GM18498 (cell line): ENCODE results near the gene PTPRR.
"Not testable (repeated sequence)": the region's sequence is repeated elsewhere in the genome, so short reads cannot be mapped to it uniquely, and the experiment has no call there.

Source experiments
- ATAC-seq: cut with Tn5 transposase; IDR thresholded peaks from one replicate; pipeline ENCODE4 v1.9.1; 2021; ENCODE audit warnings: mild to moderate bottlenecking, moderate library complexity; ENCODE audit not compliant: unreplicated experiment

The PTPRR gene

GRCh38 chr12:70752327-70752726, 168.2 kb downstream of the PTPRR start:
- ATAC-seq: no peak

GRCh38 chr12:70749931-70750330, 170.6 kb downstream of the PTPRR start:
- ATAC-seq: no peak

DNA sequence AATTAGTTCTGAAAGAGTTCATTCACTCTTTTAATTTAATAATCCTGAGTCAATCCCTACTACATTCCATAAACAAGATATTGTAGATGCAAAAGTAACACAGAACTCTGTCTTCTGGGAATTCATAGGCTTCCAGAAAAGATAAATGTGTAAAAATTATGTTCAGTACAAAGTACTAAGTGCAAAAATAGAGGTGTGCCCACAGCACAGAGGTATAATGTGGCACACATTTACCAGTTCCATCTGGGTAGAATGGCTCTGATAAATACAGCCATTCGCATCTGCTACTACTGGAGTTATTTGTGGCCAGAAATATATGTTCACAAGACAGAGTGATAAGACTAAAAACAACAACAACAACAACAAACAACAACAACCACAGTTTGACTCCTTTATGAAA, 171.7 kb downstream of the PTPRR start:
- no peak for ATAC-seq

GRCh38 chr12:70747445-70748260, 172.9 kb downstream of the PTPRR start:
- no peak for ATAC-seq

- no peak for ATAC-seq
These were observed 175.5 kb downstream of the PTPRR start for GRCh38 chr12:70745048-70745447.

- ATAC-seq: no peak
These were observed 176.4 kb downstream of the PTPRR start for GRCh38 chr12:70744178-70744577.

DNA sequence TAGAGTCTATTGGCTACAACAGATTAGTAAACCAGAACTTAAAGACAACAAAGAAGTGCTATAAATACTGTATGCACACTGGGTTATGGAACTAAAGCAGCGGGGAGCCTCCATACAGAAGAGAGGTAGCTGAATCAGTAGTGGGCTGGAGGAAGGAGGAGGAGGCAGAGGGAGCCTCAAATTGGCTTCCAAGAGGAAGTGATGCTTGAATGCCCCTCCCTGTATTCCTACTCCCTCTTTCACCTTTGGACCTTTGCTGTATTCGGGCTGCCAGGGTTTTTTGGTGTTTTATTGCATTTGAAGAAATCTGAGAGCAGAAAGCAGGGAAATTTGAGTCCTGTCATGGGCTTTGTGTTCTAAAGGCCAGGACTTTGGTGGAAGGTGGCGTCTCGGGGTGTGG, 179.3 kb downstream of the PTPRR start:
- ATAC-seq: no peak

DNA sequence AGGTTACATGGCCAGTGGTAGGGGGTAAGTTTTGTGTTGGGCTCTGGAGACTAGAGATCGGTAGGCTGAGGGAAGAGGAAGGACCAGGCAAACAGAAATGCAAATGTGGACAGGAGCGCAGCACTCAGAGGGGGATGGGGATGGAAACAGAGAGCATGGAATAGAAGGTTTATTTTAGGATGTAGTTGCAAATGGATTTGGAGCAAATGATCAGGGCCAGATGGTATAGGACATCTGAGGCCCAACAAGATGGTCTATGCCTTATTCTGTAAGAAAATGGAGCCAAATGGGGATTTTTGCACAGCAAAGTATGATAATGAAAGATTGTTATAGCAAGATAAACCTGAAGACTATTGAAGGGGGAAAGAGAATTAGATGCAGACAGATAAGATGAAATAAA, 180.8 kb downstream of the PTPRR start:
- no peak for ATAC-seq

DNA sequence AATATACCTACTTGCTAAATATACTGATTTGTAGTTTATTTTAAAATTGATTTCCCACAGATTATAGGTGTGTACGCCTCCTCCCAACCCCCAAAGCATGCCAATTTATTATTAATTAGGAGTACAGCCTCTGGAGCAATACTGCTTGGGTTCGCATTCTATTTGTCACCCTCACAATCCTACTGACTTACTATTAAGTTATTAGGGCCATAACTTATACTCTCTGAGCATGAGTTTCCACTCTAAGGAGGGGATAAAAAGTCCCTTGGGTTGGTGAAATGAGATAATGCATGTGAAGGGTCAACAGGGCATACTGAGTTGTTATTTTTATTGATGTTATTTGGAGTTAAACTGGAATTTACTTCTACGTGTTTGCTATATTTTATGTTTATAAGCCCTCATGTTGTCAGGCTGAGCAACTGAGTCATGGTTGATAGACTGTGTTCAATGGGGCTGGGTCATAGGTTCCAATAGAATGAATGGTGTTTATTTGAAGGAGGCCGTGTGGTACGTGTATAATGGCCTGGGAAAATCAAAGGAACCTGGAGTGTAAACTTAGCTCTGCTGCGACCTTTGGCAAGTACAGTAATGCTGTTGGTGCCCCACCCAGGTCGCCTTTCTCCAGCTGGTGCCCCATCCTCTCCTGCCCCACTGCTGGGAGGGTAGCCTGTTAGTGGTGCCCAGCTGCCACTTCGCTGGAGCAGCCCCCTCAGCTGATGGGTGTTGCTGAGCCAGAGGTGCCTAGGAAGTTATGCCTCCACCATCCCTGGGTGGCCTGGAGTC, 184.0 kb downstream of the PTPRR start:
- no peak for ATAC-seq

- ATAC-seq: not testable (repeated sequence)
These were observed 185.3 kb downstream of the PTPRR start for GRCh38 chr12:70735197-70735596.

GRCh38 chr12:70733385-70733784, 187.2 kb downstream of the PTPRR start:
- ATAC-seq: peak; percentile 89

- no peak for ATAC-seq
These were observed 188.3 kb downstream of the PTPRR start for GRCh38 chr12:70732287-70732686.

- no peak for ATAC-seq
These were observed 189.8 kb downstream of the PTPRR start for GRCh38 chr12:70730675-70731180.

GRCh38 chr12:70724444-70724843, 196.1 kb downstream of the PTPRR start:
- ATAC-seq: no peak

- no peak for ATAC-seq
These were observed 197.8 kb downstream of the PTPRR start for GRCh38 chr12:70722584-70723343.

- no peak for ATAC-seq
These were observed 198.7 kb downstream of the PTPRR start for GRCh38 chr12:70721656-70722357.

GRCh38 chr12:70721216-70721615, 199.3 kb downstream of the PTPRR start:
- no peak for ATAC-seq

DNA sequence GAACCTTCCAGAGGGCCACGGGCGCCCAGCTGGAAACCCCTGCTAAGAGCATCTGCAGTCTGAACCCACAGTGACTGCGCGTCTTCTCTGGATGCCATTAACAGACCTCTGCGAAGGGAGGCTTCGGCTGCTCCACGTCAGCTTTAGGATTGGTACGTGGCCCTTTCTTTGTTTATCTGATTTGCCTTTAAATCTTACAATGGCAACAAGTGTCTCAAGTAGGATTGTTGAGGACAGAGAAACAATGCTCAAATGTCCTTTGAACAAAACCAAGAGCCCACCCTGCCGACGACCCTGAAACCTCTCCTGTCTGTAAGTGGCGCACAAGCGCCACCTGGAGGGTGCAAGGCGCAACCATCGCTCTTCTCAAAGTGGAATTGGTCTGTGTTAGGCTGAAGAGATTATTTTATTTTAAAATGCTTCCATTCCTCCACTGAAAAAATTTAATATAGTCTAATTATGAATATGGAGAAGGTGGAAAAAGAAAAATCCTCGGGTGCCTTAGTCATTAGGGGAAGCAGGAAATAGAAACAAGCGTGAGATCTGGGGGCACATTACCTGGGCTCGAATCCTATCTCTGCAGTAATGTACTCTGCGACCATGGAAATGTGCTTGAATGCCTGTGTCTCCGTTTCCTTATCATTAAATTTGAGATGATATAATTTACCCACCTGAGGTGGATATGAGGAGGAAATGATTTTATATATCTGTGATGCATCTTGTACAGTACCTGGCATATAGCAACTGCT, 200.7 kb downstream of the PTPRR start:
- peak; percentile 70 for ATAC-seq

DNA sequence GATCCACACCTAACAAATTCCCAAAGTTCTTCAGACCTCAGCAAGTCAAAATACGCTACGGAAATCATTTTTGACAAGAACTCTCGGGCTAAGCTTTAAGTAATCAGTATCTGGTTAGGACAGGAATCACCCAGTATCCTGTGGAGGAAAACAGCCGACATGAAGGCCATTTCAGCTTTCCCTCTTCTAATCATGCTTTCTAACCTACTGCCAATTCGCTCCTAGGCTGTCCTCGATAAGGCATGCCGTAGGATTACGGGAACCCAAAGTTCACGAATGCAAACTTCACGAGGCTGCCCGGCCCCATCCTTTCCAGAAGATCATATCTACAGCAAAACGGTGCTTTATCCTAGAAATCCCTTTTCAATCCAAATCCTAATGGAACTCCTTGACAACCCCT, 201.5 kb downstream of the PTPRR start:
- no peak for ATAC-seq

DNA sequence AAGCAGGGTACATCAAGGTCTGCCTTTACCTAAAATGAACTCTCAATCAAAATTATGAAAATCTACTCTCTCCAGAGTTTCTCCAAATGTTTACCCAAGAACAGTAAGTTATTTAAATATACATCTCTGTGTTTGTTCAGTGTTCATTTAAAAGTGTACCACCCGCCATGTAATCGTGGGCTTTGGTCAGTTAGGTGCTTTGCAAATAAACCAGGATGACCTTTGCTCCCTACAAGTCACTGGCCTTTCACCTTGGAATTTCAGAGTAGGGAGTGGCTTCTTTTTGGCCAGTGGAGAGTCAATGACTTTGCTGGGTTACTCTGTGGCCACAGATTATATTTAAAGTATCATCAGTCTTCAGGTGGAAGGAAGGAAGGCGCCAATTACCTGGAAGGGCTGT, 208.7 kb downstream of the PTPRR start:
- ATAC-seq: no peak
